ENCODE results near the gene SIGLEC5. TPM values are rescaled to one million over a fixed set of nuclear protein-coding genes. Genes with fewer than 3 reads are reported as not detected.

The SIGLEC5 gene
- total and polyA plus RNA-seq, 2 of the 8 experiments (the other 6 are each of a cell fraction or from before 2014, with no cell fraction given), result not detected

- Histone ChIP-seq H2AK5ac (ENCODE audit: low read depth, low read length) (no peak overlapping the region), H3K4me2 (ENCODE audit: insufficient read depth in 1 of 2, low read depth in 2 of 2, low read length in 2 of 2) (no peak overlapping the region), H3K4ac (replicated peaks; ENCODE audit: insufficient read length, low read depth, low read length) (no peak overlapping the region), H4K20me1 (replicated peaks in 1 of 2; ENCODE audit: control insufficient read depth in 1 of 2, insufficient read depth in 2 of 2, low read length in 2 of 2) (no peaks in the 10 kb centered on the region), H2BK5ac (ENCODE audit: low read depth, low read length) (no peak overlapping the region), H3K4me3 (ENCODE audit: extremely low read depth in 1 of 4, insufficient read depth in 2 of 4, low read depth in 3 of 4, low read length in 4 of 4) (no peak overlapping the region), H3K27ac (ENCODE audit: low read depth, low read length) (no peak overlapping the region), H3K18ac (ENCODE audit: extremely low read depth, low read length) (no peak overlapping the region), H3K4me1 (replicated peaks in 1 of 4; ENCODE audit: control insufficient read depth in 3 of 4, insufficient read depth in 4 of 4, low read length in 3 of 4) (no peaks in the 10 kb centered on the region), H3K23ac (ENCODE audit: insufficient read length) (no peak overlapping the region), H3K27me3 (replicated peaks in 1 of 4; ENCODE audit: control insufficient read depth in 3 of 4, extremely low read depth in 1 of 4, insufficient read depth in 3 of 4, low read length in 3 of 4) (peaks cover 0 to 1% (median 0%) of the 10 kb centered on the region in 4 experiments; a peak in 1 of 7 replicates), H3K9me3 (ENCODE audit: insufficient read depth in 2 of 2, low read depth in 1 of 2, low read length in 1 of 2) (peaks cover 26 to 29% of the 10 kb centered on the region in 2 experiments), H3K23me2 (ENCODE audit: low read depth, low read length) (no peaks in the 10 kb centered on the region), H3K9ac (replicated peaks in 1 of 4; ENCODE audit: extremely low read depth in 1 of 4, low read depth in 3 of 4, low read length in 3 of 4) (no peak overlapping the region), H3K14ac (ENCODE audit: insufficient read length) (no peak overlapping the region), H3K79me2 (ENCODE audit: control insufficient read depth in 1 of 2, insufficient read depth in 2 of 2, low read length in 2 of 2) (no peaks in the 10 kb centered on the region), H3K56ac (replicated peaks; ENCODE audit: insufficient read length, low read depth, low read length) (no peak overlapping the region), H4K8ac (ENCODE audit: extremely low read depth, insufficient read depth, low read length) (no peak overlapping the region), H2BK20ac (ENCODE audit: low read length) (no peak overlapping the region), H3K36me3 (ENCODE audit: control insufficient read depth in 2 of 4, insufficient read depth in 4 of 4, low read length in 3 of 4) (peaks cover 3 to 57% (median 30%) of the 10 kb centered on the region in 4 experiments; a peak in 7 of 8 replicates), H4K5ac (ENCODE audit: insufficient read length, low read depth, low read length) (no peak overlapping the region), H2AFZ (ENCODE audit: low read length) (no peak overlapping the region), H2BK120ac (replicated peaks; ENCODE audit: low read depth, low read length) (no peak overlapping the region), H4K91ac (replicated peaks; ENCODE audit: insufficient read length, low read length) (no peak overlapping the region), H2BK15ac (ENCODE audit: low read length) (no peak overlapping the region), H3K79me1 (ENCODE audit: low read depth, low read length) (no peaks in the 10 kb centered on the region; the same call in 1 of the 2 replicates), H2BK12ac (ENCODE audit: low read depth, low read length) (no peak overlapping the region)
- ChIA-PET CTCF (ENCODE audit: partially characterized antibody) (interaction anchor here (1.2 to 1.4 kb wide), 2 partner anchors 71 to 75 kb away, joined by 3 read pairs; no protein-coding TSS in a partner anchor), POLR2A (ENCODE audit: partially characterized antibody) (interaction anchor here (1.3 kb wide), 1 partner anchor 15 kb away, joined by 4 read pairs; the partner anchor contains the start of gene ZNF175)
- TF ChIP-seq NANOG (IDR thresholded peaks at IDR 0.05; ENCODE audit: insufficient read depth, low read depth, low read length, poor library complexity, severe bottlenecking), result no peak
- peak; percentile 82 for TF ChIP-seq BACH1 (IDR thresholded peaks at IDR 0.05; ENCODE audit: low read length)
- peak; percentile 82 for TF ChIP-seq MAFK (IDR thresholded peaks at IDR 0.05; ENCODE audit: low read depth, low read length)
- no peak for TF ChIP-seq JUN (IDR thresholded peaks at IDR 0.05; ENCODE audit: low read depth, low read length)
- FAIRE-seq (no peak), DNase-seq (ENCODE audit: low read depth in 1 of 2, low spot score in 2 of 2) (no peak)
- WGBS, 2 experiments (ENCODE audit: extremely low coverage in 1 of 2, insufficient coverage in 1 of 2, insufficient read length in 1 of 2, insufficient replicate concordance in 2 of 2, low coverage in 1 of 2, low lambda C conversion rate in 2 of 2, missing lambda C conversion rate in 1 of 2), result 74% methylated on average over 1 of the region's 1 CpG; no CpG with 5 or more reads in 1 of the 2 experiments
Measured at GRCh38 chr19:51586103-51586728, 44.0 kb downstream of the SIGLEC5 start.
